Karpas-422 (cell line): ENCODE data around the gene NDEL1. TPM values are rescaled to one million over a fixed set of nuclear protein-coding genes. Genes with fewer than 3 reads are reported as not detected.

Experiments used
- DNase-seq: peaks from one replicate; pipeline ENCODE4 v3.0.0-alpha.2; 2015
- H2AFZ ChIP-seq: fragments of 200-600 bp; sonication (generic); 2 replicates; pipeline ENCODE4 v1.6.1; 2014; ENCODE audit warnings: antibody characterized with exemption, low read length, mixed read lengths
- H3K27ac ChIP-seq: fragments of 200-600 bp; sonication (generic); 2 replicates; pipeline ENCODE4 v1.5.1; 2014; ENCODE audit warnings: mild to moderate bottlenecking, low read length, moderate library complexity
- H3K27me3 ChIP-seq: fragments of 200-600 bp; sonication (generic); 2 replicates; pipeline ENCODE4 v1.6.1; 2014; ENCODE audit warnings: low read length, mixed read lengths
- H3K36me3 ChIP-seq: fragments of 200-600 bp; sonication (generic); 2 replicates; pipeline ENCODE4 v1.6.1; 2014; ENCODE audit warnings: low read length, mixed read lengths; ENCODE audit not compliant: insufficient read depth
- H3K4me1 ChIP-seq: fragments of 200-600 bp; sonication (generic); 2 replicates; pipeline ENCODE4 v1.6.1; 2014; ENCODE audit warnings: mild to moderate bottlenecking, low read length, mixed read lengths
- H3K4me2 ChIP-seq: fragments of 200-600 bp; sonication (generic); 2 replicates; pipeline ENCODE4 v1.6.1; 2014; ENCODE audit warnings: low read length, low read depth, mild to moderate bottlenecking; ENCODE audit not compliant: poor library complexity, severe bottlenecking
- H3K4me3 ChIP-seq: fragments of 200-600 bp; sonication (generic); 2 replicates; pipeline ENCODE4 v1.5.1; 2014; ENCODE audit warnings: mild to moderate bottlenecking, antibody characterized with exemption, low read length, mixed read lengths
- H3K79me2 ChIP-seq: fragments of 200-600 bp; sonication (generic); 2 replicates; pipeline ENCODE4 v1.6.1; 2014; ENCODE audit warnings: mild to moderate bottlenecking, low read length, mixed read lengths
- H3K9ac ChIP-seq: fragments of 200-600 bp; sonication (generic); 2 replicates; pipeline ENCODE4 v1.6.0; 2014; ENCODE audit warnings: low read length
- H3K9me2 ChIP-seq: fragments of 200-600 bp; sonication (generic), shearing (Covaris generic); replicated peaks from 2 replicates; pipeline ENCODE4 v1.6.0; 2014; ENCODE audit warnings: mild to moderate bottlenecking, low read length, moderate library complexity; ENCODE audit not compliant: insufficient read depth
- H3K9me3 ChIP-seq: fragments of 300-700, 200-600 bp; sonication (generic); 2 replicates; pipeline ENCODE4 v1.6.1; 2014; ENCODE audit warnings: low read length, mixed read lengths
- H4K20me1 ChIP-seq: fragments of 200-600 bp; sonication (generic); 2 replicates; pipeline ENCODE4 v1.6.1; 2014; ENCODE audit warnings: mild to moderate bottlenecking, antibody characterized with exemption, low read length, low read depth; ENCODE audit not compliant: insufficient read depth
- total RNA-seq: library from RNA; depleted of rRNA; stranded (reverse); fragments of >200 nt; shearing (Covaris generic); gene quantifications from 2 replicates; pipeline ENCODE4 v1.2.3, GENCODE V29; 2014; ENCODE audit warnings: low replicate concordance

NDEL1 gene
- total RNA-seq, 1 experiment from 2014 or later: 48.6 TPM

DNA sequence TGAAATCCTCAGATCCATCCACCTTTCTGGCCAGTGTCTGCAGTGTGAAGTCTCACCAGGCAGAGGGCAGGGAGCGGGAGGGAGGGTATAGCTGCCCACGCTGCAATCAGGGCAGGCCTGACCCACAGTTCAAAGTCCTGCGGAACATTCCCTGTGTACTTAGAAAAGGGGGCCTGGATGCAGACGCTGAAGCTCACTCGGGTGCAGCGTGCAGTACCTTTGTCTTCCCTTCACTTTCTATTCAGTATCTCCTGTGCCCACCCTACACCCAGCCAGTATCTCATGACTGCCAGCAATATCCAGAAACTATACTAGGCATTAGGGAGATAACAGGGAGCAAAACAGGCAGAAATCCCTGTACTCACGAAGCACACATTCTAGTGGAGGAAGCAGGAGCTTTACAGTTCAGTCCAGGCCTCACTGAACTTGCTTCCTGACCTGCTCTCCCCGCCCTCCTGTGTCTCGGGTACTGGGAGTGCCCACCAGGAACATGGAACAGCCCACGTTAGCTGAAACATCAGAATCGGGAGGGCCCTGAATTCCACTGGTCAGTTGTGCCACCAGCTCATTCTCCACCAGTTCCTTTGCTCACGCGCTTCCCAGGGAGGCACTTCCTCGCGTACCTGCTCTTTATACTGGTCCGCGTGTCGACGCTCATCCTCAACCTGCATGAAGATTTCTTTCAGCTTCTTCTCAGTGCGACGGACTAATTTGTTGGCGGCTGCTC is 42.2 kb downstream of the NDEL1 start:
- no peak overlapping the region for H3K9ac ChIP-seq
- no peaks in the 10 kb centered on the region for H3K9me2 ChIP-seq
- H3K79me2 ChIP-seq: no peaks in the 10 kb centered on the region
- peaks cover 13% of the 10 kb centered on the region for H3K36me3 ChIP-seq
- no peak overlapping the region for H3K27ac ChIP-seq
- no peaks in the 10 kb centered on the region; the same call in 1 of the 2 replicates for H3K9me3 ChIP-seq
- no peaks in the 10 kb centered on the region for H3K27me3 ChIP-seq
- no peaks in the 10 kb centered on the region for H4K20me1 ChIP-seq
- DNase-seq: no peak
- no peak overlapping the region for H2AFZ ChIP-seq
- H3K4me3 ChIP-seq: no peak overlapping the region
- H3K4me2 ChIP-seq: no peak overlapping the region
- H3K4me1 ChIP-seq: no peaks in the 10 kb centered on the region

DNA sequence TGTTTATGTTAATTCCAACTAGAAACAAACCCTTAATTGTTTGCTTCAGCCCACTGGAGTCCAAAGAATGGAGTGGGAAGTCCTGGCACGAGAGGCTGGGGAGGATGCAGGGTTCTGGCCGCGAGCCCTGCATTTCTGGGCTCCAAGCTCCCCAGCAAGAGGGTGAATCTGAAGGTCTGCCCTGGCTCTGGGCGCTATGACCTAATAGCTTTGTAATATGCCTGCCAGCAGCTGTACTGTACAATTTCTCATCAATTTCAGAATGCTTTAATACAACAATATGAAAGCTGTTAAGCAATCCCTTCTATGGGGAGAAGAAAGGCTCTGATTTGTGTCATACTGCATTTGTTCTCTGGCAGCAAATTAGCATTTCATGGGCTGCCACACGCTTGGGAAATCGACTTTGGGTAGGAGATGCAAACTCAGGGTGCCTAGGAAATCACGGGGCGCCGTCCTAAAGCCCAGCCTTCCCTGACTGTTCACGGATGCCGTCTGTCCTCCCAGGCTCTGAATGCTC is 43.8 kb downstream of the NDEL1 start:
- Histone ChIP-seq H3K9me2 (no peaks in the 10 kb centered on the region), H4K20me1 (no peaks in the 10 kb centered on the region), H3K9me3 (peaks cover 4% of the 10 kb centered on the region; the same call in 1 of the 2 replicates), H2AFZ (no peak overlapping the region), H3K36me3 (peaks cover 13% of the 10 kb centered on the region), H3K4me1 (no peaks in the 10 kb centered on the region), H3K4me3 (no peak overlapping the region), H3K79me2 (no peaks in the 10 kb centered on the region), H3K27ac (no peak overlapping the region), H3K4me2 (no peak overlapping the region), H3K27me3 (no peaks in the 10 kb centered on the region), H3K9ac (no peak overlapping the region)
- DNase-seq: no peak

DNA sequence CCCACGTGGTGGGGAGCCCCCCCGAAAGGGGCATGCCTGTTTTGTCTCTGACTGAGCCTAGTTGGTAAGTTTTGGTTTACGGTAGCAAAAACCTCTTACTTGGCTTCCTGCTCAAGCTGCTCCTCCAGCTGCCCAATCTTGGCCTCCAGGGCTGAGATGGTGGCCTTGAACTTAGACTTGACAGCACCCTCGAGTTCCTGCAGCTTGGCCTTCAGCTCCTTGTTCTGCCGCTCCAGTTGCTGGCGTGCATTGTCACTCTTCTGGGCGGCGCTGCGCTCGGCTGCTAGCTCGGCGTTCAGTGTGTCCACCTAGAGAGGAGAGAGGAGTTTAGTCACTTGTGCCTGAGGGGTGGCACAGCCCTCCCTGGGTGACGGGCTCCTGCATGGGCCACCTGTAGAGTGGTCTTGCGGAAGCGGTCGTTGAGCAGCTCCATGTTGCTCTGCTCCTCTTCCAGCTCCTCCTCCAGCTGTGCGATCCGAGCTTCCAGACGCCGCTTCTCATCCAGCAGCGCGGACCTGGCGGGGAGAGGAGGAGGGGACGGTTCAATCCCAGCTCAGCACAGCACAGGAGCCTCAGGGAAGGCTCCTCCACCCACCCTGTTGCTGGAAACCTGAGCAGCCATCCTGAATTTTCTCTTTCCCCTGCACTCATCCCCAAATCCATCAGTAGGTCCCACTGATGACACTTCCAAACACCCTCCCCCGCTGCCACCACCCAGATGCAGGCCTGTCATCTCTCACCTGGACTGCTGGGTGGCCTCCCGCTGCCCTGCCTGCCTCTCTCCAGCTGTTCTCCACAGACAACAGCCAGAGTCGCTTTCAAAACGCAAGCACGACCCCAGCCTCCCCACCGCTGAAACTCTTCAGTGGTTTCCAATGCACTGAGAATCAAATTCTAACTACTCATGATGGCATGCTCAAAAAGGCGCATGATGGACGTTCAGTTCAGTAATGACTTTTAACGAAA is 44.6 kb downstream of the NDEL1 start:
- Histone ChIP-seq H3K9ac (no peak overlapping the region), H3K36me3 (peaks cover 11% of the 10 kb centered on the region), H3K4me3 (no peak overlapping the region), H3K9me2 (no peaks in the 10 kb centered on the region), H3K27me3 (no peaks in the 10 kb centered on the region), H3K9me3 (peaks cover 9% of the 10 kb centered on the region), H3K79me2 (no peaks in the 10 kb centered on the region), H3K27ac (no peak overlapping the region), H3K4me2 (no peak overlapping the region), H3K4me1 (no peaks in the 10 kb centered on the region), H4K20me1 (no peaks in the 10 kb centered on the region), H2AFZ (no peak overlapping the region)
- no peak for DNase-seq

DNA sequence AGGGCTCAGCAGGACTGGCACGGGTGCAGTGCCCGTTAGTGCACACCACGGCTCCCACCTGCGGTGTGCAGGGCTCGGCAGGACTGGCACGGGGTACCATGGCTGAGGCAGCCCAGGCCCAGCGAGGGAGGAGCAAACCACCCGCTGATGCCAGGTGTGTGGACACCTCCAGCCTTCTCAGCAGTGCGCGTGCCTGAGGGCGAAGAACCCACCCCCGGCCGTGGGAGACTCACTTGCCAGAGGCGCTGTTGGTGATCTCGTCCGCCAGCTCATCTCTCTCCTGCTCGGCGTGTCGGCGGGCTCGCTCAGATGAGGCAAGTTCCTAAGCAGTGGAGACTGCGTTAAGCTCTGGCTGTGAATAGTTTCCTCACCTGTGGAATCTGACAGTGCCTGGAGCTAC is 45.4 kb downstream of the NDEL1 start:
- Histone ChIP-seq H3K4me3 (no peak overlapping the region), H3K27ac (no peak overlapping the region), H4K20me1 (no peaks in the 10 kb centered on the region), H3K36me3 (peaks cover 11% of the 10 kb centered on the region), H2AFZ (no peak overlapping the region), H3K9me3 (peaks cover 9% of the 10 kb centered on the region), H3K4me1 (no peaks in the 10 kb centered on the region), H3K27me3 (no peaks in the 10 kb centered on the region), H3K79me2 (no peaks in the 10 kb centered on the region), H3K9me2 (no peaks in the 10 kb centered on the region), H3K9ac (no peak overlapping the region), H3K4me2 (no peak overlapping the region)
- no peak for DNase-seq

DNA sequence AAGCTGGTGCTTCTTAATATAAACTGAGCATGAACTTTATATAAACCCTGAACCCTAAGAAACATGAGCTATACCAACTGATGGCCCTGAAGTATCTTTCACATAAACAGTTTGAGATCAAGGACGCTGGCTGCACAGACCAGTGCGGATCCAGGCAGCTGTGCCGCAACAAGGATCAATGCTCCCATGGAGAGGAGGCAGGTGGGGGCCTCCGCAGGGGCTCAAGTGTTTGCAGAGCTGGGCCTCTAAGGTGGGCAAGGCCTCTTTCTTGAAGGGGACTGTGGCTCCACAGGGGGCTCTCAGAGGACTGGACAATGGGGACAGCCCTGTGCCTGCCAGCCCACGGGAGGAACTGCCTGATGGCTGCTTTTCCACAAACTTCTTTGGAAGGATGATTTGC is 46.0 kb downstream of the NDEL1 start:
- H3K27me3 ChIP-seq: no peaks in the 10 kb centered on the region
- peaks cover 9% of the 10 kb centered on the region for H3K9me3 ChIP-seq
- no peaks in the 10 kb centered on the region for H3K4me1 ChIP-seq
- H3K4me2 ChIP-seq: no peak overlapping the region
- H4K20me1 ChIP-seq: no peaks in the 10 kb centered on the region
- no peak overlapping the region for H3K9ac ChIP-seq
- no peak overlapping the region for H3K27ac ChIP-seq
- DNase-seq: no peak
- no peaks in the 10 kb centered on the region for H3K79me2 ChIP-seq
- no peak overlapping the region for H2AFZ ChIP-seq
- no peak overlapping the region for H3K4me3 ChIP-seq
- no peaks in the 10 kb centered on the region for H3K9me2 ChIP-seq
- peaks cover 11% of the 10 kb centered on the region for H3K36me3 ChIP-seq

DNA sequence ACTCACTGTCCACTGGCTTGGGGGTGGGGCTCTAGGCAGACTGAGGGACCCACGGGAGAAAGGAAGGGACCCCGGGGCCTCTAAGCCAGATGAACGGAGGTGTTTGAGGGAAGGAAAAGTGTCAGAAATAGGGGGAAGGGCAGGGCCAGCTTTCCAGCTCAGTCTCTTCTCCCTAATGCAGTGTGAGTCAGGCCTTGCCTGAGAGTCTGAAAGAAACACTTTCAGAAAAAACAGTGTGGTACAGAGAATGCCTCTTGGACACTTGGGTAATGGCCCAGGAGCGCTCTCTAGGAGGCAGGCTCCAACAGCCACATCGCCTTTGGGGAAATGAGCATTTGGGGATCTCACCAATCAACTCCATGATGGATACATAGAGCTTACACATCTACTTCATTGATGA is 46.9 kb downstream of the NDEL1 start:
- Histone ChIP-seq H3K9me2 (no peaks in the 10 kb centered on the region), H3K79me2 (no peaks in the 10 kb centered on the region), H3K36me3 (peaks cover 8% of the 10 kb centered on the region), H3K4me3 (no peak overlapping the region), H3K9me3 (peaks cover 9% of the 10 kb centered on the region), H3K4me2 (no peak overlapping the region), H3K9ac (no peak overlapping the region), H3K27me3 (no peaks in the 10 kb centered on the region), H2AFZ (no peak overlapping the region), H3K27ac (no peak overlapping the region), H4K20me1 (no peaks in the 10 kb centered on the region), H3K4me1 (no peaks in the 10 kb centered on the region)
- no peak for DNase-seq

DNA sequence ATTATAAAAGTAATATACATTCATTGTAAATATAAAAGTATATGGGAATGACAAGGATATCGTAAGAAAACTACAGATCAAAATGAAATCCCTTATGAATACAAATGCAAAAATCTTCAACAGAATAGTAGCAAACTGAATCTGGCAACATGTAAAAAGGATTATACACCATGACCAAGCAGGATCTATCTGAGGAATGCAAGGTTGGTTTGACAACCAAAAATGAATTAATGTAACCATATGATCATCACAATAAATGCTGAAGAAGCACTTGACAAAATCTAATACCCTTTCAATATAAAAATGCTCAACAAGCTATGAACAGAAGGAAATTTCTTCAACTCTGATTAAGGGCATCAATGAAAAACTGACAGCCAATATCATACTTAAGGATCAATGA is 48.8 kb downstream of the NDEL1 start:
- no peaks in the 10 kb centered on the region for H3K4me1 ChIP-seq
- no peaks in the 10 kb centered on the region for H3K9me2 ChIP-seq
- H3K27ac ChIP-seq: no peak overlapping the region

GRCh38 chr17:8485491-8485890 is 49.8 kb downstream of the NDEL1 start:
- H3K36me3 ChIP-seq: peaks cover 8% of the 10 kb centered on the region
- H3K79me2 ChIP-seq: no peaks in the 10 kb centered on the region
- no peaks in the 10 kb centered on the region for H3K9me2 ChIP-seq
- no peak overlapping the region for H2AFZ ChIP-seq
- H3K27ac ChIP-seq: no peak overlapping the region
- no peak overlapping the region for H3K4me3 ChIP-seq
- no peaks in the 10 kb centered on the region for H3K4me1 ChIP-seq
- H3K27me3 ChIP-seq: no peaks in the 10 kb centered on the region
- no peak for DNase-seq
- no peaks in the 10 kb centered on the region for H4K20me1 ChIP-seq
- no peak overlapping the region for H3K4me2 ChIP-seq
- peaks cover 9% of the 10 kb centered on the region for H3K9me3 ChIP-seq
- no peak overlapping the region for H3K9ac ChIP-seq

More for the DNA sequence above, 48.8 kb downstream of the NDEL1 start:
- Histone ChIP-seq H3K79me2 (no peaks in the 10 kb centered on the region), H2AFZ (no peak overlapping the region), H4K20me1 (no peaks in the 10 kb centered on the region), H3K9ac (no peak overlapping the region), H3K4me2 (no peak overlapping the region), H3K4me3 (no peak overlapping the region), H3K36me3 (peaks cover 8% of the 10 kb centered on the region), H3K27me3 (no peaks in the 10 kb centered on the region), H3K9me3 (peaks cover 9% of the 10 kb centered on the region)
- DNase-seq: no peak
